Esophagus mucosa (tissue), 1 donor: ENCODE results near the gene TNP2. TPM values are rescaled to one million over a fixed set of nuclear protein-coding genes. Genes with fewer than 3 reads are reported as not detected.

Experiments
- ATAC-seq: fragments of 200-7000 bp; cut with Tn5 transposase; one replicate; pipeline ENCODE4 v1.9.1; 2020
- total RNA-seq: library from RNA; stranded (reverse); gene quantifications from one replicate; pipeline ENCODE4 v1.2.4, GENCODE V29; 2023
- donor health status: DM: yes; HTN: yes; CAD: no.

Gene TNP2
- total RNA-seq, result not detected

GRCh38 chr16:11268921-11269375, at the start of gene TNP2:
Gene TNP2 (minus strand): TSS chr16:11269325. CDS start chr16:11269262, 63 bp downstream.
- no peak for ATAC-seq

GRCh38 chr16:11318817-11319216, 49.7 kb upstream of the TNP2 start:
- ATAC-seq, result no peak

- ATAC-seq, result no peak
These were observed 47.3 kb upstream of the TNP2 start for GRCh38 chr16:11316331-11317015.

GRCh38 chr16:11315510-11315909, 46.4 kb upstream of the TNP2 start:
- ATAC-seq, result no peak

GRCh38 chr16:11314309-11314894, 45.3 kb upstream of the TNP2 start:
- no peak for ATAC-seq

GRCh38 chr16:11313493-11314308, 44.6 kb upstream of the TNP2 start:
- ATAC-seq, result no peak

GRCh38 chr16:11312718-11313492, 43.8 kb upstream of the TNP2 start:
- ATAC-seq, result peak; percentile 56

GRCh38 chr16:11310997-11311561, 42.0 kb upstream of the TNP2 start:
- ATAC-seq, result no peak

GRCh38 chr16:11310634-11310977, 41.5 kb upstream of the TNP2 start:
- ATAC-seq, result no peak

- peak; percentile 44 for ATAC-seq
These were observed 40.9 kb upstream of the TNP2 start for GRCh38 chr16:11309895-11310633.

GRCh38 chr16:11308493-11309283, 39.6 kb upstream of the TNP2 start:
- ATAC-seq, result peak; percentile 55

- ATAC-seq, result no peak
These were observed 38.7 kb upstream of the TNP2 start for GRCh38 chr16:11307639-11308492.

- ATAC-seq, result no peak
These were observed 38.0 kb upstream of the TNP2 start for GRCh38 chr16:11306997-11307638.

GRCh38 chr16:11306381-11306780, 37.3 kb upstream of the TNP2 start:
- ATAC-seq, result no peak

- no peak for ATAC-seq
These were observed 34.4 kb upstream of the TNP2 start for GRCh38 chr16:11303405-11304138.

GRCh38 chr16:11302977-11303376, 33.9 kb upstream of the TNP2 start:
- peak; percentile 15 for ATAC-seq

- peak; percentile 69 for ATAC-seq
These were observed 32.7 kb upstream of the TNP2 start for GRCh38 chr16:11301645-11302501.

GRCh38 chr16:11300560-11300892, 31.4 kb upstream of the TNP2 start:
- ATAC-seq, result no peak
